Sigmoid colon (tissue), 7 donors: Measurements from ENCODE around the gene SEC24B. TPM values are rescaled to one million over a fixed set of nuclear protein-coding genes. Genes with fewer than 3 reads are reported as not detected.

Experiments used
- DNase-seq: peaks from one replicate; pipeline ENCODE4 v3.0.0-alpha.2; 2019
- H3K27ac ChIP-seq, 4 donors: fragments of 200-600 bp; sonication (generic); one replicate each; pipeline ENCODE4 v1.5.1; 2016 to 2019; ENCODE audit warnings: mild to moderate bottlenecking in 1 of 4
- H3K27me3 ChIP-seq, 3 donors: fragments of 200-600 bp; sonication (generic); one replicate each; pipeline ENCODE4 v1.5.1; 2019; ENCODE audit warnings: mild to moderate bottlenecking in 1 of 3
- H3K36me3 ChIP-seq, 4 donors: fragments of 200-600 bp; sonication (generic); one replicate each; pipeline ENCODE4 v1.5.1; 2016 to 2019
- H3K4me1 ChIP-seq, 4 donors: fragments of 200-600 bp; sonication (generic); one replicate each; pipeline ENCODE4 v1.5.1; 2017 to 2019
- H3K4me3 ChIP-seq, 4 donors: fragments of 200-600 bp; sonication (generic); one replicate each; pipeline ENCODE4 v1.5.1; 2017 to 2019; ENCODE audit warnings: mild to moderate bottlenecking in 2 of 4, moderate library complexity in 1 of 4
- H3K9me3 ChIP-seq, 4 donors: fragments of 200-600 bp in 3 of 4; sonication (generic) in 3 of 4; one replicate each; pipeline versions ENCODE4 v1.5.1 to v1.6.1; 2013 to 2019
- CTCF ChIP-seq, 4 experiments: fragments of 450-650 bp in 3 of 4; fragments of 200-600 bp in 1 of 4; IDR thresholded peaks; one replicate each; pipeline ENCODE4 v1.5.1; 2016 to 2019; ENCODE audit warnings: antibody characterized with exemption in 4 of 4, mild to moderate bottlenecking in 3 of 4, moderate library complexity in 2 of 4
- EP300 ChIP-seq, 4 donors: sonication (generic); formaldehyde crosslinking; IDR thresholded peaks; one replicate each; pipeline ENCODE4 v1.6.1; 2017; ENCODE audit warnings: antibody characterized with exemption in 4 of 4
- POLR2A ChIP-seq, 2 donors: fragments of 450-650 bp; IDR thresholded peaks; one replicate each; pipeline ENCODE4 v1.6.1; 2016; ENCODE audit warnings: antibody characterized with exemption in 2 of 2, mild to moderate bottlenecking in 2 of 2, moderate library complexity in 2 of 2
- POLR2AphosphoS5 ChIP-seq, 4 donors: sonication (generic); formaldehyde crosslinking; IDR thresholded peaks; one replicate each; pipeline ENCODE4 v1.6.1; 2017; ENCODE audit warnings: antibody characterized with exemption in 4 of 4
- WGBS, 2 donors: extraction: QIAGEN DNeasy Blood & Tissue Kit; methylation state at CpG; one replicate each; pipeline ENCODE4 v1.1.7; 2013; 5-methylcytosine and 5-hydroxymethylcytosine counted together
- intact Hi-C: fragments of 100-400 bp; cut with DNase I; formaldehyde crosslinking; loops from one replicate; pipeline ENCODE4 v1.15.1; 2023
- polyA plus RNA-seq, 3 donors: library from polyadenylated mRNA; stranded (reverse); fragments of 200-250 nt; gene quantifications; one replicate each; pipeline ENCODE4 v1.2.3, GENCODE V29; 2013
- total RNA-seq, 4 donors: library from RNA; depleted of rRNA; stranded (reverse); fragments of >200 nt; gene quantifications; one replicate each; pipeline ENCODE4 v1.1.0, GENCODE V29; 2016
- donor health status: healthy with polysubstance abuse.
- donor health status: Bipolar disorder and iron deficiency.
- donor health status: healthy.

The SEC24B gene
- total and polyA plus RNA-seq, 7 donors: 9.7 to 41.8 (median 35.3) TPM

GRCh38 chr4:109432696-109433095 lies 919 bp upstream of the SEC24B start:
- Histone ChIP-seq H3K9me3 (no peaks in the 10 kb centered on the region), H3K36me3 (no peaks in the 10 kb centered on the region), H3K27ac (peak overlapping the region; percentile 87 to 94 (median 93)), H3K4me3 (peak overlapping the region; percentile 63 to 87 (median 80)), H3K27me3 (no peaks in the 10 kb centered on the region), H3K4me1 (peaks cover 0 to 45% (median 33%) of the 10 kb centered on the region in 4 donors)
- TF ChIP-seq CTCF (IDR thresholded peaks at IDR 0.05) (no peak), POLR2A (IDR thresholded peaks at IDR 0.05) (no peak), POLR2AphosphoS5 (IDR thresholded peaks at IDR 0.05) (no peak), EP300 (IDR thresholded peaks at IDR 0.05) (no peak)
- intact Hi-C loops: loop anchor here (5.0 to 10.0 kb wide), 5 partner anchors 80 to 808 kb away; partner anchors contain the start of genes CASP6, GAR1, PLA2G12A and RPL34
- WGBS, 2 donors: 14 to 24% methylated on average over 3 of the region's 3 CpGs
- DNase-seq: no peak

- H3K36me3 ChIP-seq: no peaks in the 10 kb centered on the region
- intact Hi-C loops: loop anchor here (5.0 to 10.0 kb wide), 5 partner anchors 78 to 809 kb away; partner anchors contain the start of genes CASP6, GAR1, PLA2G12A and RPL34
- 1 to 2% methylated on average over 70 of the region's 70 CpGs for WGBS, 2 donors
- peak in 1 of 4 donors; percentile 17 for TF ChIP-seq POLR2AphosphoS5 (IDR thresholded peaks at IDR 0.05)
- no peak for TF ChIP-seq POLR2A (IDR thresholded peaks at IDR 0.05)
- no peaks in the 10 kb centered on the region for H3K9me3 ChIP-seq
- peak; percentile 71 for DNase-seq
- peaks cover 0 to 58% (median 46%) of the 10 kb centered on the region in 4 donors for H3K4me1 ChIP-seq
- peak overlapping the region; percentile 63 to 87 (median 80) for H3K4me3 ChIP-seq
- H3K27me3 ChIP-seq: no peaks in the 10 kb centered on the region
- peak overlapping the region; percentile 87 to 94 (median 93) for H3K27ac ChIP-seq
Observed at GRCh38 chr4:109434007-109434971, 674 bp downstream of the SEC24B start.

- no peaks in the 10 kb centered on the region for H3K9me3 ChIP-seq
- WGBS, 2 donors: 62 to 81% methylated on average over 3 of the region's 3 CpGs
- intact Hi-C loops: loop anchor here (5.0 to 10.0 kb wide), 2 partner anchors 37 to 811 kb away; partner anchors contain the start of gene RPL34
- H3K4me3 ChIP-seq: peak overlapping the region in 2 of 4 donors; percentile 87
- no peaks in the 10 kb centered on the region for H3K36me3 ChIP-seq
- no peak for DNase-seq
- H3K27me3 ChIP-seq: no peaks in the 10 kb centered on the region
- peak overlapping the region in 3 of 4 donors; percentile 93 to 94 (median 93) for H3K27ac ChIP-seq
- H3K4me1 ChIP-seq: peaks cover 0 to 70% (median 58%) of the 10 kb centered on the region in 4 donors
- no peak for TF ChIP-seq POLR2AphosphoS5 (IDR thresholded peaks at IDR 0.05)
- TF ChIP-seq EP300 (IDR thresholded peaks at IDR 0.05): no peak
- no peak for TF ChIP-seq CTCF (IDR thresholded peaks at IDR 0.05)
- no peak for TF ChIP-seq POLR2A (IDR thresholded peaks at IDR 0.05)
Observed at GRCh38 chr4:109435635-109436034, 2.0 kb downstream of the SEC24B start.

GRCh38 chr4:109436504-109436903 lies 2.9 kb downstream of the SEC24B start:
- intact Hi-C loops: loop anchor here (5.0 to 10.0 kb wide), 2 partner anchors 36 to 812 kb away; partner anchors contain the start of gene RPL34
- peak overlapping the region in 1 of 4 donors; percentile 93 for H3K27ac ChIP-seq
- H3K4me3 ChIP-seq: no peak overlapping the region
- WGBS, 2 donors: 42 to 70% methylated on average over 3 of the region's 3 CpGs
- no peak for DNase-seq
- H3K36me3 ChIP-seq: no peaks in the 10 kb centered on the region
- H3K4me1 ChIP-seq: peaks cover 0 to 78% (median 67%) of the 10 kb centered on the region in 4 donors
- no peaks in the 10 kb centered on the region for H3K27me3 ChIP-seq
- H3K9me3 ChIP-seq: no peaks in the 10 kb centered on the region
- TF ChIP-seq CTCF (IDR thresholded peaks at IDR 0.05) (no peak), EP300 (IDR thresholded peaks at IDR 0.05) (no peak), POLR2A (IDR thresholded peaks at IDR 0.05) (no peak), POLR2AphosphoS5 (IDR thresholded peaks at IDR 0.05) (no peak)

GRCh38 chr4:109440948-109441347 lies 7.3 kb downstream of the SEC24B start:
- WGBS, 2 donors: 73% methylated on average over 4 of the region's 4 CpGs
- Histone ChIP-seq H3K27me3 (no peaks in the 10 kb centered on the region), H3K4me3 (no peak overlapping the region), H3K36me3 (no peaks in the 10 kb centered on the region), H3K9me3 (no peaks in the 10 kb centered on the region), H3K27ac (peak overlapping the region in 3 of 4 donors; percentile 23 to 60 (median 51)), H3K4me1 (peaks cover 0 to 76% (median 72%) of the 10 kb centered on the region in 4 donors)
- intact Hi-C loops: no loop called here
- no peak for DNase-seq
- no peak for TF ChIP-seq EP300 (IDR thresholded peaks at IDR 0.05)
- TF ChIP-seq POLR2A (IDR thresholded peaks at IDR 0.05): no peak
- no peak for TF ChIP-seq POLR2AphosphoS5 (IDR thresholded peaks at IDR 0.05)
- TF ChIP-seq CTCF (IDR thresholded peaks at IDR 0.05): no peak
